Measurements from ENCODE around the gene PLA2G12B. TPM values are rescaled to one million over a fixed set of nuclear protein-coding genes. Genes with fewer than 3 reads are reported as not detected.

The PLA2G12B gene
- total RNA-seq, 3 donors from 2014 or later (not counting 1 experiment from before 2014, with no cell fraction given): not detected

DNA sequence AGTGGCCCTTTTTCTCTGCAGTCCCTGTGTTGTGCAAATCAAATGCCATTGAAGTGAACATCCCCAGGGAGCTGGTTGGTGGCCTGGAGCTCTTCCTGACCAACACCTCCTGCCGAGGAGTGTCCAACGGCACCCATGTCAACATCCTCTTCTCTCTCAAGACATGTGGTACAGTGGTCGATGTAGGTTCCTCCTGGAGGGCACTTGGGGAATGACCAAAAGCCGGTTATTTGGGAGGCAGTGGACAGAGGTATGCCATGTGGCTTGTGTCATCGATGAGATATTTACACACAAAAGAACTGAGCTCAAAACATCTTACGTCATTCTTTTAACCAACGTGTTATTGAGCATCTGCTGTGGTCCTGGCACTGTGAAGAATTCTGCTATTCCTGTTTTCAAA is 41.3 kb downstream of the PLA2G12B start:
- Mint-ChIP-seq H3K4me1 (no peaks in the 10 kb centered on the region), H3K9me3 (no peaks in the 10 kb centered on the region), H3K27me3 (ENCODE audit: low read depth in 2 of 2) (peaks cover 3 to 10% of the 10 kb centered on the region in 2 donors), H3K4me3 (no peak overlapping the region), H3K27ac (no peak overlapping the region), H3K36me3 (no peaks in the 10 kb centered on the region)
- TF ChIP-seq, protein P1, sequence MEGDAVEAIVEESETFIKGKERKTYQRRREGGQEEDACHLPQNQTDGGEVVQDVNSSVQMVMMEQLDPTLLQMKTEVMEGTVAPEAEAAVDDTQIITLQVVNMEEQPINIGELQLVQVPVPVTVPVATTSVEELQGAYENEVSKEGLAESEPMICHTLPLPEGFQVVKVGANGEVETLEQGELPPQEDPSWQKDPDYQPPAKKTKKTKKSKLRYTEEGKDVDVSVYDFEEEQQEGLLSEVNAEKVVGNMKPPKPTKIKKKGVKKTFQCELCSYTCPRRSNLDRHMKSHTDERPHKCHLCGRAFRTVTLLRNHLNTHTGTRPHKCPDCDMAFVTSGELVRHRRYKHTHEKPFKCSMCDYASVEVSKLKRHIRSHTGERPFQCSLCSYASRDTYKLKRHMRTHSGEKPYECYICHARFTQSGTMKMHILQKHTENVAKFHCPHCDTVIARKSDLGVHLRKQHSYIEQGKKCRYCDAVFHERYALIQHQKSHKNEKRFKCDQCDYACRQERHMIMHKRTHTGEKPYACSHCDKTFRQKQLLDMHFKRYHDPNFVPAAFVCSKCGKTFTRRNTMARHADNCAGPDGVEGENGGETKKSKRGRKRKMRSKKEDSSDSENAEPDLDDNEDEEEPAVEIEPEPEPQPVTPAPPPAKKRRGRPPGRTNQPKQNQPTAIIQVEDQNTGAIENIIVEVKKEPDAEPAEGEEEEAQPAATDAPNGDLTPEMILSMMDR (IDR thresholded peaks at IDR 0.05): no peak
- intact Hi-C loops (cut with micrococcal nuclease): no loop called here
- Histone ChIP-seq H3K36me3 (ENCODE audit: control insufficient read depth, insufficient read depth, low read length) (no peaks in the 10 kb centered on the region), H3K4me3 (ENCODE audit: low read length) (no peak overlapping the region), H3K9me3 (ENCODE audit: control insufficient read depth, insufficient read depth, low read length) (no peaks in the 10 kb centered on the region), H3K27ac (ENCODE audit: low read length) (no peak overlapping the region), H3K27me3 (ENCODE audit: control insufficient read depth, insufficient read depth, low read length) (no peaks in the 10 kb centered on the region), H3K4me1 (ENCODE audit: control insufficient read depth, insufficient read depth, low read length) (no peaks in the 10 kb centered on the region)
- DNase-seq (no peak), ATAC-seq (no peak)
- WGBS (ENCODE audit: insufficient coverage): 90% methylated on average over 7 of the region's 7 CpGs

DNA sequence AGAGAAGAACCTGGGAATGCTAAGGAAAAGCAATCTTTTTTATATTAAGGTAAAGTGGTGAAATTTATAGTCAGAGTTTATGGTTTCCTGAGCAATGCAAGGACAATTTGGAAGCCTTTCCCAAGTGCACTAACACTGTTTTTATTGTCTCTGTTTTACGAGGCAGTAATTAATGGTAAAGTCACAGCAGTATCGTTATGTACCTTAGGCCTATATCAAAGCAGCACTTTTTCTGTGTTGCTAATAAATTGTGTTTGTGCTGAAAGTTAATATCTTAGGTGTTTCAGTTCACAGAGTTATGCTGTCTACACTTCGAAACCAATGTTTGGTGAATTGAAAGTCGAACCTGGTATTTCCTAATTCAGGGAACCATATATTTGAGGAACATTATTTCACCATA is 41.9 kb downstream of the PLA2G12B start:
- Histone ChIP-seq H3K9me3 (ENCODE audit: control insufficient read depth, insufficient read depth, low read length) (no peaks in the 10 kb centered on the region), H3K4me1 (ENCODE audit: control insufficient read depth, insufficient read depth, low read length) (no peaks in the 10 kb centered on the region), H3K27me3 (ENCODE audit: control insufficient read depth, insufficient read depth, low read length) (no peaks in the 10 kb centered on the region), H3K4me3 (ENCODE audit: low read length) (no peak overlapping the region), H3K27ac (ENCODE audit: low read length) (no peak overlapping the region), H3K36me3 (ENCODE audit: control insufficient read depth, insufficient read depth, low read length) (no peaks in the 10 kb centered on the region)
- no peaks in the 10 kb centered on the region for H3K9me3 Mint-ChIP-seq
- no peak overlapping the region for H3K4me3 Mint-ChIP-seq
- no peak for ATAC-seq
- no peaks in the 10 kb centered on the region for H3K36me3 Mint-ChIP-seq
- H3K4me1 Mint-ChIP-seq: no peaks in the 10 kb centered on the region
- TF ChIP-seq, protein P1 (IDR thresholded peaks at IDR 0.05): no peak
- 91% methylated on average over 3 of the region's 4 CpGs for WGBS (ENCODE audit: insufficient coverage)
- H3K27ac Mint-ChIP-seq: no peak overlapping the region
- DNase-seq: no peak
- intact Hi-C loops (cut with micrococcal nuclease): no loop called here
- H3K27me3 Mint-ChIP-seq (ENCODE audit: low read depth in 2 of 2): peaks cover 0 to 6% of the 10 kb centered on the region in 2 donors

DNA sequence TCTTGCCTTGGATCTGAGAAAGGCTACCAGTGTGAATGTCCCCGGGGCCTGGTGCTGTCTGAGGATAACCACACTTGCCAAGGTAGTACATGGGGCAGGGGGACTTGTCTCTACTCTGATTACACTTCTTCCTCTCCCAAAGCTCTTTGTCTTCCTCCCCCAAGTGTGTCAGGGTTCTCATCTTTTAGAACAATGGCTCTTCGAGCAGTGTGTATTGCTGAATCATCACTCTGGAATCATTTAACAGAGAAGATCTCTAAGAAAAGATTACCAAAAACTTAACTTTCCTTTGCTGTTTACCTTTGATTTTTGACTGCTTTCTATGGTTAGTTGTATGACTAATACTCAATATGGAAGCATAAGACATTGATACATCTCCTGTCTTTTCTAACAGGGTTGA is 42.8 kb downstream of the PLA2G12B start:
- no peak overlapping the region for H3K27ac Mint-ChIP-seq
- no peak overlapping the region for H3K4me3 Mint-ChIP-seq
- Histone ChIP-seq H3K9me3 (ENCODE audit: control insufficient read depth, insufficient read depth, low read length) (no peaks in the 10 kb centered on the region), H3K27me3 (ENCODE audit: control insufficient read depth, insufficient read depth, low read length) (no peaks in the 10 kb centered on the region), H3K36me3 (ENCODE audit: control insufficient read depth, insufficient read depth, low read length) (no peaks in the 10 kb centered on the region), H3K4me3 (ENCODE audit: low read length) (no peak overlapping the region), H3K27ac (ENCODE audit: low read length) (no peak overlapping the region), H3K4me1 (ENCODE audit: control insufficient read depth, insufficient read depth, low read length) (no peaks in the 10 kb centered on the region)
- H3K9me3 Mint-ChIP-seq: no peaks in the 10 kb centered on the region
- TF ChIP-seq, protein P1 (IDR thresholded peaks at IDR 0.05): no peak
- 90% methylated on average over 2 of the region's 2 CpGs for WGBS (ENCODE audit: insufficient coverage)
- H3K27me3 Mint-ChIP-seq (ENCODE audit: low read depth in 2 of 2): peaks cover 0 to 4% of the 10 kb centered on the region in 2 donors
- H3K36me3 Mint-ChIP-seq: no peaks in the 10 kb centered on the region
- H3K4me1 Mint-ChIP-seq: peaks cover under 1% of the 10 kb centered on the region in 2 donors
- DNase-seq (no peak), ATAC-seq (no peak)
- intact Hi-C loops (cut with micrococcal nuclease): no loop called here

DNA sequence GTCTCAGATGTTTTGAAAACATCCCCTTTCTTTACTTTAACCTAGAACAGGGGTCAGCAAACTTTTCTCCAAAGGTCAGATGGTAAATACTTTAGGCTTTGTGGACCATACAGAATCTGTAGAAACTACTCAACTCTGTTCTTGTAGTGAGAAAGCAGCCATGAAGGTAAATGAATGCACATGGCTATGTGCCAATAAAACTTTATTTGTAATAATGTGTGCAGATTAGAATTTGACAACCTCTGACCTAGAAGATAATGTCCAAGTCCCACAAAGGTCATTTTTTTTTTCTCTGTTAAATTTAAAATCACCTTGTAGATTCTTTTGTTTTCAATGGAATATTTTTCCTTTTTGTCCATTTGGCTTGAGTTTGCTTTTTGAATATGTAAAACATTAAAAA is 43.9 kb downstream of the PLA2G12B start:
- no peak for DNase-seq
- intact Hi-C loops (cut with micrococcal nuclease): no loop called here
- H3K27me3 ChIP-seq (ENCODE audit: control insufficient read depth, insufficient read depth, low read length): no peaks in the 10 kb centered on the region
- peaks cover 9% of the 10 kb centered on the region in 2 donors for H3K4me1 Mint-ChIP-seq
- H3K4me3 Mint-ChIP-seq: no peak overlapping the region
- H3K27me3 Mint-ChIP-seq (ENCODE audit: low read depth in 2 of 2): peaks cover 0 to 4% of the 10 kb centered on the region in 2 donors
- no peaks in the 10 kb centered on the region for H3K36me3 Mint-ChIP-seq
- TF ChIP-seq, protein P1 (IDR thresholded peaks at IDR 0.05): no peak
- H3K9me3 ChIP-seq (ENCODE audit: control insufficient read depth, insufficient read depth, low read length): no peaks in the 10 kb centered on the region
- ATAC-seq: no peak
- H3K4me1 ChIP-seq (ENCODE audit: control insufficient read depth, insufficient read depth, low read length): no peaks in the 10 kb centered on the region
- no peaks in the 10 kb centered on the region for H3K36me3 ChIP-seq (ENCODE audit: control insufficient read depth, insufficient read depth, low read length)
- no peak overlapping the region for H3K4me3 ChIP-seq (ENCODE audit: low read length)
- no peak overlapping the region for H3K27ac Mint-ChIP-seq
- no peak overlapping the region for H3K27ac ChIP-seq (ENCODE audit: low read length)
- no peaks in the 10 kb centered on the region for H3K9me3 Mint-ChIP-seq

All from natural killer cell (primary cell).